ENCODE measurements around the gene TRIO.

TRIO gene

GRCh38 chr5:14138608-14139540, 4.3 kb upstream of the TRIO start:
- Histone ChIP-seq H2BK12ac (ENCODE audit: low read length) (no peak overlapping the region), H3K4me1 (ENCODE audit: control insufficient read depth in 1 of 2, insufficient read depth in 2 of 2, low read length in 2 of 2) (peaks cover 3 to 4% of the 10 kb centered on the region in 2 experiments), H2BK120ac (ENCODE audit: insufficient read depth, low read length, poor library complexity) (no peak overlapping the region), H3K4ac (ENCODE audit: low read depth, low read length) (no peak overlapping the region), H3K79me1 (ENCODE audit: low read length) (peaks cover 11% of the 10 kb centered on the region), H2AK5ac (ENCODE audit: low read length) (no peak overlapping the region), H4K91ac (ENCODE audit: low read depth, low read length) (no peak overlapping the region), H3K9ac (ENCODE audit: low read length) (no peak overlapping the region), H4K8ac (ENCODE audit: low read depth, low read length) (no peak overlapping the region), H2AFZ (ENCODE audit: insufficient read depth, low read length, poor library complexity) (no peak overlapping the region), H3K4me3 (ENCODE audit: low read depth, low read length) (no peak overlapping the region), H3K27ac (ENCODE audit: low read depth, low read length) (no peak overlapping the region), H3K4me2 (ENCODE audit: low read length) (no peak overlapping the region), H3K14ac (ENCODE audit: low read length) (no peak overlapping the region), H3K27me3 (ENCODE audit: insufficient read depth, low read length) (no peaks in the 10 kb centered on the region), H3K23ac (ENCODE audit: low read length) (no peak overlapping the region), H3K79me2 (ENCODE audit: control insufficient read depth, insufficient read depth, low read length, poor library complexity) (peaks cover 7% of the 10 kb centered on the region), H3K36me3 (ENCODE audit: control insufficient read depth in 1 of 2, insufficient read depth in 2 of 2, low read length in 2 of 2) (no peaks in the 10 kb centered on the region), H4K12ac (ENCODE audit: low read depth, low read length) (no peak overlapping the region), H3K18ac (ENCODE audit: low read length) (no peak overlapping the region), H3K9me3 (ENCODE audit: insufficient read depth, low read depth, low read length) (no peaks in the 10 kb centered on the region), H2BK5ac (ENCODE audit: low read depth, low read length, poor library complexity) (no peak overlapping the region)
- no CpG with 5 or more reads among the region's 11 CpGs for WGBS (ENCODE audit: extremely low coverage, insufficient coverage, insufficient read length)
- peak in 1 of 2 donors; percentile 49 for DNase-seq

GRCh38 chr5:14141764-14142163, 1.4 kb upstream of the TRIO start:
- H3K9ac ChIP-seq (ENCODE audit: low read length) = no peak overlapping the region
- no peak overlapping the region for H2AFZ ChIP-seq (ENCODE audit: insufficient read depth, low read length, poor library complexity)
- no peaks in the 10 kb centered on the region for H3K36me3 ChIP-seq (ENCODE audit: control insufficient read depth in 1 of 2, insufficient read depth in 2 of 2, low read length in 2 of 2)
- H3K4me2 ChIP-seq (ENCODE audit: low read length) = no peak overlapping the region
- no peak overlapping the region for H2BK120ac ChIP-seq (ENCODE audit: insufficient read depth, low read length, poor library complexity)
- peaks cover 23% of the 10 kb centered on the region for H3K79me1 ChIP-seq (ENCODE audit: low read length)
- H2AK5ac ChIP-seq (ENCODE audit: low read length) = no peak overlapping the region
- no peak overlapping the region for H3K14ac ChIP-seq (ENCODE audit: low read length)
- no peaks in the 10 kb centered on the region for H3K27me3 ChIP-seq (ENCODE audit: insufficient read depth, low read length)
- no peak overlapping the region for H3K4ac ChIP-seq (ENCODE audit: low read depth, low read length)
- no peak overlapping the region for H4K12ac ChIP-seq (ENCODE audit: low read depth, low read length)
- DNase-seq = no peak
- peaks cover 8 to 9% of the 10 kb centered on the region in 2 experiments for H3K4me1 ChIP-seq (ENCODE audit: control insufficient read depth in 1 of 2, insufficient read depth in 2 of 2, low read length in 2 of 2)
- WGBS (ENCODE audit: extremely low coverage, insufficient coverage, insufficient read length) = no CpG with 5 or more reads among the region's 3 CpGs
- no peak overlapping the region for H2BK12ac ChIP-seq (ENCODE audit: low read length)
- no peak overlapping the region for H3K4me3 ChIP-seq (ENCODE audit: low read depth, low read length)
- H4K8ac ChIP-seq (ENCODE audit: low read depth, low read length) = no peak overlapping the region
- no peak overlapping the region for H3K23ac ChIP-seq (ENCODE audit: low read length)
- H3K27ac ChIP-seq (ENCODE audit: low read depth, low read length) = no peak overlapping the region
- H4K91ac ChIP-seq (ENCODE audit: low read depth, low read length) = no peak overlapping the region
- H3K79me2 ChIP-seq (ENCODE audit: control insufficient read depth, insufficient read depth, low read length, poor library complexity) = peaks cover 28% of the 10 kb centered on the region
- H3K18ac ChIP-seq (ENCODE audit: low read length) = no peak overlapping the region
- no peak overlapping the region for H2BK5ac ChIP-seq (ENCODE audit: low read depth, low read length, poor library complexity)
- H3K9me3 ChIP-seq (ENCODE audit: insufficient read depth, low read depth, low read length) = no peaks in the 10 kb centered on the region

- peak overlapping the region; percentile 93 for H3K9ac ChIP-seq (ENCODE audit: low read length)
- H3K4me2 ChIP-seq (ENCODE audit: low read length) = peak overlapping the region; percentile 71
- H3K4me3 ChIP-seq (ENCODE audit: low read depth, low read length) = peak overlapping the region; percentile 90
- H2BK120ac ChIP-seq (ENCODE audit: insufficient read depth, low read length, poor library complexity) = peak overlapping the region; percentile 85
- H3K18ac ChIP-seq (ENCODE audit: low read length) = peak overlapping the region; percentile 16
- no peaks in the 10 kb centered on the region for H3K9me3 ChIP-seq (ENCODE audit: insufficient read depth, low read depth, low read length)
- peak overlapping the region; percentile 91 for H3K27ac ChIP-seq (ENCODE audit: low read depth, low read length)
- peak overlapping the region; percentile 46 for H2BK12ac ChIP-seq (ENCODE audit: low read length)
- peak overlapping the region; percentile 82 for H2AFZ ChIP-seq (ENCODE audit: insufficient read depth, low read length, poor library complexity)
- H3K36me3 ChIP-seq (ENCODE audit: control insufficient read depth in 1 of 2, insufficient read depth in 2 of 2, low read length in 2 of 2) = no peaks in the 10 kb centered on the region
- peaks cover 23% of the 10 kb centered on the region for H3K79me1 ChIP-seq (ENCODE audit: low read length)
- H3K79me2 ChIP-seq (ENCODE audit: control insufficient read depth, insufficient read depth, low read length, poor library complexity) = peaks cover 32% of the 10 kb centered on the region
- peak overlapping the region; percentile 68 for H4K12ac ChIP-seq (ENCODE audit: low read depth, low read length)
- H3K23ac ChIP-seq (ENCODE audit: low read length) = no peak overlapping the region
- H3K14ac ChIP-seq (ENCODE audit: low read length) = peak overlapping the region; percentile 77
- H2AK5ac ChIP-seq (ENCODE audit: low read length) = no peak overlapping the region
- WGBS (ENCODE audit: extremely low coverage, insufficient coverage, insufficient read length) = no CpG with 5 or more reads among the region's 19 CpGs
- H4K8ac ChIP-seq (ENCODE audit: low read depth, low read length) = peak overlapping the region; percentile 85
- H4K91ac ChIP-seq (ENCODE audit: low read depth, low read length) = peak overlapping the region; percentile 86
- H3K27me3 ChIP-seq (ENCODE audit: insufficient read depth, low read length) = no peaks in the 10 kb centered on the region
- peak in 1 of 2 donors; percentile 41 for DNase-seq
- H2BK5ac ChIP-seq (ENCODE audit: low read depth, low read length, poor library complexity) = peak overlapping the region; percentile 83
- H3K4ac ChIP-seq (ENCODE audit: low read depth, low read length) = peak overlapping the region; percentile 60
- peaks cover 9 to 10% of the 10 kb centered on the region in 2 experiments for H3K4me1 ChIP-seq (ENCODE audit: control insufficient read depth in 1 of 2, insufficient read depth in 2 of 2, low read length in 2 of 2)
Measured at GRCh38 chr5:14142202-14142826, 828 bp upstream of the TRIO start.

GRCh38 chr5:14143546-14143840, 351 bp downstream of the TRIO start:
- no CpG with 5 or more reads among the region's 59 CpGs for WGBS (ENCODE audit: extremely low coverage, insufficient coverage, insufficient read length)
- H4K8ac ChIP-seq (ENCODE audit: low read depth, low read length) = peak overlapping the region; percentile 94
- peak overlapping the region; percentile 96 for H3K4ac ChIP-seq (ENCODE audit: low read depth, low read length)
- peaks cover 23% of the 10 kb centered on the region for H3K79me1 ChIP-seq (ENCODE audit: low read length)
- no peaks in the 10 kb centered on the region for H3K27me3 ChIP-seq (ENCODE audit: insufficient read depth, low read length)
- peak overlapping the region; percentile 42 for H2AFZ ChIP-seq (ENCODE audit: insufficient read depth, low read length, poor library complexity)
- H3K9me3 ChIP-seq (ENCODE audit: insufficient read depth, low read depth, low read length) = no peaks in the 10 kb centered on the region
- H3K23ac ChIP-seq (ENCODE audit: low read length) = no peak overlapping the region
- H3K4me1 ChIP-seq (ENCODE audit: control insufficient read depth in 1 of 2, insufficient read depth in 2 of 2, low read length in 2 of 2) = peaks cover 10 to 11% of the 10 kb centered on the region in 2 experiments
- no peak overlapping the region for H4K12ac ChIP-seq (ENCODE audit: low read depth, low read length)
- H2AK5ac ChIP-seq (ENCODE audit: low read length) = no peak overlapping the region
- H3K27ac ChIP-seq (ENCODE audit: low read depth, low read length) = peak overlapping the region; percentile 96
- H3K14ac ChIP-seq (ENCODE audit: low read length) = peak overlapping the region; percentile 99
- H3K9ac ChIP-seq (ENCODE audit: low read length) = peak overlapping the region; percentile 97
- peak overlapping the region; percentile 71 for H3K4me2 ChIP-seq (ENCODE audit: low read length)
- peaks cover 36% of the 10 kb centered on the region for H3K79me2 ChIP-seq (ENCODE audit: control insufficient read depth, insufficient read depth, low read length, poor library complexity)
- H2BK12ac ChIP-seq (ENCODE audit: low read length) = no peak overlapping the region
- H3K4me3 ChIP-seq (ENCODE audit: low read depth, low read length) = peak overlapping the region; percentile 90
- peak overlapping the region; percentile 73 for H2BK5ac ChIP-seq (ENCODE audit: low read depth, low read length, poor library complexity)
- peak overlapping the region; percentile 99 for H3K18ac ChIP-seq (ENCODE audit: low read length)
- peaks cover 0 to under 1% of the 10 kb centered on the region in 2 experiments for H3K36me3 ChIP-seq (ENCODE audit: control insufficient read depth in 1 of 2, insufficient read depth in 2 of 2, low read length in 2 of 2)
- H4K91ac ChIP-seq (ENCODE audit: low read depth, low read length) = peak overlapping the region; percentile 99
- no peak for DNase-seq
- H2BK120ac ChIP-seq (ENCODE audit: insufficient read depth, low read length, poor library complexity) = peak overlapping the region; percentile 76

Data from trophoblast cell (in vitro differentiated cells and primary cell).